ENCODE measurements around the gene MRPL38.

DNA sequence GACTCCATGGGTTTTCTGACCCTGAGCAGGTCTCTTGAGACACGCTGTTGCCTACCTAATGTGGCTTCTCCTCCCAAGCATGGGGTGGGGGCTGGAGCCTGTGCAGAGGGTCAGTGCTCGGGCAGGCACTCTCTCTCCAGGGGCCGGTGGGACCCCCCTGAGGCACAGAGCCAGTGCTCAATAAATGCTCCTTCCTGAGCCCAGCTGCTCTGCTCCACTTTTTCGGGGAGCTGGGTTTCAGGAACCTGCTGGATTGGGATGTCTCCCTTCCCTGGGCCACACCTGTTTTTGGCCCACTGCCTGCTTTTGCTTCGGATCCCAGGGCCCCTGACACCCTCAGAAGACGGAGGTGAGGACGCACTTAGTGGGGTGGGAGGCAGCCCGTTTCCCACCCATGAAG lies 6.6 kb downstream of the MRPL38 start:
- TF ChIP-seq CTCF (IDR thresholded peaks at IDR 0.05; ENCODE audit: borderline replicate concordance, extremely low read depth, low read length, poor library complexity, severe bottlenecking) = no peak
- no peak for TF ChIP-seq EZH2 (IDR thresholded peaks at IDR 0.05; ENCODE audit: borderline replicate concordance, low read depth, low read length, severe bottlenecking)

Measured in DND-41 (cell line).